Kidney (tissue), 14 donors: ENCODE results near the gene SPACA4. TPM values are rescaled to one million over a fixed set of nuclear protein-coding genes. Genes with fewer than 3 reads are reported as not detected.
A peak's percentile ranks its signal among the peaks of the same experiment; 100 is the strongest.

Experiments used
- DNase-seq, 5 donors: peaks; one replicate each; pipeline ENCODE4 v3.0.0-alpha.2; 2013 to 2020
- FAIRE-seq: peaks from 2 replicates; lab custom pipeline; 2012; peaks lifted over from hg19 to GRCh38; lab: Jason Lieb, UNC
- H3K27ac ChIP-seq, 2 donors: one replicate each; pipeline ENCODE4 v1.7.0; 2013; ENCODE audit warnings: low read depth in 2 of 2, low read length in 2 of 2, inconsistent platforms in 1 of 2
- H3K27me3 ChIP-seq: one replicate; pipeline ENCODE4 v1.7.1; 2013; ENCODE audit warnings: low read length, inconsistent platforms; ENCODE audit not compliant: control insufficient read depth, insufficient read depth
- H3K36me3 ChIP-seq, 3 donors: one replicate each; pipeline versions ENCODE4 v1.7.0 to v1.7.1; 2013; ENCODE audit warnings: low read length in 3 of 3, control low read depth in 1 of 3, inconsistent platforms in 1 of 3; ENCODE audit not compliant: insufficient read depth in 3 of 3, control insufficient read depth in 2 of 3
- H3K4me1 ChIP-seq, 3 donors: one replicate each; pipeline versions ENCODE4 v1.7.0 to v1.7.1; 2013; ENCODE audit warnings: low read length in 3 of 3, inconsistent platforms in 1 of 3, low read depth in 1 of 3; ENCODE audit not compliant: control insufficient read depth in 2 of 3, insufficient read depth in 2 of 3
- H3K4me3 ChIP-seq, 3 donors: one replicate each; pipeline versions ENCODE4 v1.7.0 to v1.8.1; 2013; ENCODE audit warnings: low read length in 3 of 3, control low read depth in 1 of 3, inconsistent platforms in 1 of 3
- H3K9ac ChIP-seq, 3 donors: one replicate each; pipeline versions ENCODE4 v1.7.0 to v1.7.1; 2013; ENCODE audit warnings: low read length in 3 of 3, control low read depth in 1 of 3, inconsistent platforms in 1 of 3
- H3K9me3 ChIP-seq, 3 donors: one replicate each; pipeline versions ENCODE4 v1.7.0 to v1.7.1; 2013; ENCODE audit warnings: low read length in 3 of 3, control low read depth in 1 of 3, inconsistent platforms in 1 of 3; ENCODE audit not compliant: control insufficient read depth in 2 of 3, insufficient read depth in 1 of 3
- intact Hi-C: fragments of 100-400 bp; cut with DNase I; formaldehyde crosslinking; loops from one replicate; pipeline ENCODE4 v1.11.1; 2022
- polyA plus RNA-seq: library from polyadenylated mRNA; stranded (reverse); fragments of 350-450 nt; fragmentation: Illumina TruSeq; extraction: RNeasy Lipid Tissue Mini Kit (QIAGEN cat#74804); gene quantifications from one replicate; pipeline ENCODE4 v1.2.3, GENCODE V29; 2014; ENCODE audit warnings: low read depth, low replicate concordance; ENCODE audit not compliant: insufficient read depth
- total RNA-seq: library from RNA; stranded (reverse); fragmentation: NEBNext Ultra II Directional; extraction: Animal tissue kit (Norgen Biotek cat#: 25700); gene quantifications from one replicate; pipeline ENCODE4 v1.2.1, GENCODE V29; 2021
- TF ChIP-seq, protein P1 (sequence below): IDR thresholded peaks from 3 replicates; pipeline ENCODE4 v1.5.1; 2012; ENCODE audit warnings: mild to moderate bottlenecking, moderate library complexity, borderline replicate concordance; ENCODE audit not compliant: insufficient read depth; ENCODE audit errors: extremely low read depth
- donor health status: control.
- donor health status: control.
- donor health status: control.
- donor health status: control.
- donor health status: control.
- donor health status: DM: yes; HTN: yes; CAD: no.
- donor health status: Normal renal cell carcinoma (clear cell type).

Gene SPACA4
- total and polyA plus RNA-seq, 2 donors from 2014 or later, result not detected

GRCh38 chr19:48632692-48633147 is 26.2 kb downstream of the SPACA4 start:
- peak overlapping the region in 1 of 3 donors; percentile 5 for H3K4me3 ChIP-seq
- no peak overlapping the region for H3K9ac ChIP-seq
- DNase-seq (peak in 4 of 5 donors; percentile 52 to 77 (median 62)), FAIRE-seq (no peak)
- peaks cover 0 to 6% (median 5%) of the 10 kb centered on the region in 3 donors for H3K36me3 ChIP-seq
- H3K27ac ChIP-seq, result no peak overlapping the region
- TF ChIP-seq, protein P1, sequence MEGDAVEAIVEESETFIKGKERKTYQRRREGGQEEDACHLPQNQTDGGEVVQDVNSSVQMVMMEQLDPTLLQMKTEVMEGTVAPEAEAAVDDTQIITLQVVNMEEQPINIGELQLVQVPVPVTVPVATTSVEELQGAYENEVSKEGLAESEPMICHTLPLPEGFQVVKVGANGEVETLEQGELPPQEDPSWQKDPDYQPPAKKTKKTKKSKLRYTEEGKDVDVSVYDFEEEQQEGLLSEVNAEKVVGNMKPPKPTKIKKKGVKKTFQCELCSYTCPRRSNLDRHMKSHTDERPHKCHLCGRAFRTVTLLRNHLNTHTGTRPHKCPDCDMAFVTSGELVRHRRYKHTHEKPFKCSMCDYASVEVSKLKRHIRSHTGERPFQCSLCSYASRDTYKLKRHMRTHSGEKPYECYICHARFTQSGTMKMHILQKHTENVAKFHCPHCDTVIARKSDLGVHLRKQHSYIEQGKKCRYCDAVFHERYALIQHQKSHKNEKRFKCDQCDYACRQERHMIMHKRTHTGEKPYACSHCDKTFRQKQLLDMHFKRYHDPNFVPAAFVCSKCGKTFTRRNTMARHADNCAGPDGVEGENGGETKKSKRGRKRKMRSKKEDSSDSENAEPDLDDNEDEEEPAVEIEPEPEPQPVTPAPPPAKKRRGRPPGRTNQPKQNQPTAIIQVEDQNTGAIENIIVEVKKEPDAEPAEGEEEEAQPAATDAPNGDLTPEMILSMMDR, result no peak
- H3K4me1 ChIP-seq, result peaks cover 4 to 28% (median 28%) of the 10 kb centered on the region in 3 donors
- no peaks in the 10 kb centered on the region for H3K9me3 ChIP-seq
- no peaks in the 10 kb centered on the region for H3K27me3 ChIP-seq
- intact Hi-C loops, result no loop called here

GRCh38 chr19:48633148-48634035 is 26.9 kb downstream of the SPACA4 start:
- H3K9me3 ChIP-seq, result no peaks in the 10 kb centered on the region
- intact Hi-C loops, result no loop called here
- peak overlapping the region; percentile 78 to 98 for H3K27ac ChIP-seq
- DNase-seq, result peak in 2 of 5 donors; percentile 77 to 84
- peak overlapping the region in 1 of 3 donors; percentile 63 for H3K4me3 ChIP-seq
- no peaks in the 10 kb centered on the region for H3K27me3 ChIP-seq
- peaks cover 0 to 6% (median 5%) of the 10 kb centered on the region in 3 donors for H3K36me3 ChIP-seq
- no peak for FAIRE-seq
- peaks cover 5 to 30% (median 30%) of the 10 kb centered on the region in 3 donors for H3K4me1 ChIP-seq
- H3K9ac ChIP-seq, result peak overlapping the region in 2 of 3 donors; percentile 87 to 97
- TF ChIP-seq, protein P1, result no peak

- peak overlapping the region in 2 of 3 donors; percentile 87 to 97 for H3K9ac ChIP-seq
- H3K4me1 ChIP-seq, result peaks cover 8 to 36% (median 34%) of the 10 kb centered on the region in 3 donors
- H3K9me3 ChIP-seq, result no peaks in the 10 kb centered on the region
- FAIRE-seq (no peak), DNase-seq (no peak)
- H3K27me3 ChIP-seq, result no peaks in the 10 kb centered on the region
- TF ChIP-seq, protein P1, result no peak
- H3K36me3 ChIP-seq, result peaks cover 0 to 6% (median 5%) of the 10 kb centered on the region in 3 donors
- intact Hi-C loops, result no loop called here
- peak overlapping the region; percentile 42 to 69 (median 63) for H3K4me3 ChIP-seq
- H3K27ac ChIP-seq, result peak overlapping the region; percentile 78 to 98
Observed at GRCh38 chr19:48634036-48634342, 27.4 kb downstream of the SPACA4 start.
